ENCODE data around the gene BSPH1. TPM values are rescaled to one million over a fixed set of nuclear protein-coding genes. Genes with fewer than 3 reads are reported as not detected.

Gene BSPH1
- total and polyA plus RNA-seq, 2 donors (not counting 3 experiments of a cell fraction or from before 2014, with no cell fraction given) = not detected

Other genes starting within 250 kb of the BSPH1 start
- 150 and 189 TPM in 2 replicates for gene NOP53, start 246.6 kb downstream of the BSPH1 start, total RNA-seq
- 119 and 127 TPM in 2 replicates for gene NOP53, start 246.6 kb downstream of the BSPH1 start, polyA plus RNA-seq
- 220 and 316 TPM in 2 replicates for gene SELENOW, start 213.5 kb downstream of the BSPH1 start, total RNA-seq
- gene SELENOW, start 213.5 kb downstream of the BSPH1 start, polyA plus RNA-seq = 613 and 629 TPM in 2 replicates
- not detected in 2 replicates for gene TPRX1, start 187.6 kb downstream of the BSPH1 start, total RNA-seq
- not detected in 2 replicates for gene TPRX1, start 187.6 kb downstream of the BSPH1 start, polyA plus RNA-seq
- not detected in 2 replicates for gene CRX, start 170.2 kb downstream of the BSPH1 start, total RNA-seq
- gene CRX, start 170.2 kb downstream of the BSPH1 start, polyA plus RNA-seq = not detected in 2 replicates
- gene TPRX2, start 132.9 kb downstream of the BSPH1 start, total RNA-seq = not detected in 2 replicates
- gene TPRX2, start 132.9 kb downstream of the BSPH1 start, polyA plus RNA-seq = not detected in 2 replicates
- not detected in 2 replicates for gene SULT2A1, start 105.9 kb downstream of the BSPH1 start, total RNA-seq
- gene SULT2A1, start 105.9 kb downstream of the BSPH1 start, polyA plus RNA-seq = not detected in 2 replicates
- gene ELSPBP1, start 2.5 kb upstream of the BSPH1 start, total RNA-seq = not detected in 2 replicates
- not detected in 2 replicates for gene ELSPBP1, start 2.5 kb upstream of the BSPH1 start, polyA plus RNA-seq
- not detected in 2 replicates for gene CABP5, start 51.9 kb upstream of the BSPH1 start, total RNA-seq
- not detected in 2 replicates for gene CABP5, start 51.9 kb upstream of the BSPH1 start, polyA plus RNA-seq
- gene PLA2G4C, start 118.6 kb upstream of the BSPH1 start, total RNA-seq = 32.6 and 63.4 TPM in 2 replicates
- 53.1 and 84.3 TPM in 2 replicates for gene PLA2G4C, start 118.6 kb upstream of the BSPH1 start, polyA plus RNA-seq
- 94.7 and 100 TPM in 2 replicates for gene LIG1, start 178.2 kb upstream of the BSPH1 start, total RNA-seq
- gene LIG1, start 178.2 kb upstream of the BSPH1 start, polyA plus RNA-seq = 64.0 and 68.2 TPM in 2 replicates
- 7.4 and 8.6 TPM in 2 replicates for gene ZSWIM9, start 178.5 kb upstream of the BSPH1 start, total RNA-seq
- 1.0 and 1.2 TPM in 2 replicates for gene ZSWIM9, start 178.5 kb upstream of the BSPH1 start, polyA plus RNA-seq